ENCODE data around the gene FBXL14.

- no peak for TF ChIP-seq CTCF (IDR thresholded peaks at IDR 0.05)
- TF ChIP-seq POLR2A (IDR thresholded peaks at IDR 0.05) = no peak
- no peak for TF ChIP-seq POLR2AphosphoS5 (IDR thresholded peaks at IDR 0.05)
- no peak for TF ChIP-seq EP300 (IDR thresholded peaks at IDR 0.05)
These were observed 13.7 kb upstream of the FBXL14 start for GRCh38 chr12:1607940-1608712.
